ENCODE results near the gene DCLK1.

Gene DCLK1

GRCh38 chr13:36154567-36155291 is 23.5 kb upstream of the DCLK1 start:
- H3K4me3 ChIP-seq (ENCODE audit: extremely low read depth, insufficient read depth, low read length, poor library complexity, severe bottlenecking): peak overlapping the region; percentile 5
- no peaks in the 10 kb centered on the region for H3K4me1 ChIP-seq (ENCODE audit: control insufficient read depth, insufficient read depth, low read length, poor library complexity, severe bottlenecking)
- no peaks in the 10 kb centered on the region for H3K36me3 ChIP-seq (ENCODE audit: control insufficient read depth, insufficient read depth, low read length)
- WGBS, 2 experiments (ENCODE audit: insufficient coverage in 2 of 2): 15 to 23% methylated on average over 32 to 33 of the region's 35 CpGs
- no peaks in the 10 kb centered on the region for H3K9me3 ChIP-seq (ENCODE audit: control insufficient read depth, low read length)
- H3K27ac ChIP-seq (ENCODE audit: low read depth, low read length, severe bottlenecking): no peak overlapping the region

GRCh38 chr13:36151591-36151990 is 20.4 kb upstream of the DCLK1 start:
- no peaks in the 10 kb centered on the region for H3K9me3 ChIP-seq (ENCODE audit: control insufficient read depth, low read length)
- H3K36me3 ChIP-seq (ENCODE audit: control insufficient read depth, insufficient read depth, low read length): no peaks in the 10 kb centered on the region
- 100% methylated on average over 1 of the region's 1 CpG for WGBS, 2 experiments (ENCODE audit: insufficient coverage in 2 of 2)
- no peak overlapping the region for H3K27ac ChIP-seq (ENCODE audit: low read depth, low read length, severe bottlenecking)
- H3K4me1 ChIP-seq (ENCODE audit: control insufficient read depth, insufficient read depth, low read length, poor library complexity, severe bottlenecking): peaks cover 4% of the 10 kb centered on the region
- H3K4me3 ChIP-seq (ENCODE audit: extremely low read depth, insufficient read depth, low read length, poor library complexity, severe bottlenecking): no peak overlapping the region

- Histone ChIP-seq H3K36me3 (ENCODE audit: control insufficient read depth, insufficient read depth, low read length) (no peaks in the 10 kb centered on the region), H3K27ac (ENCODE audit: low read depth, low read length, severe bottlenecking) (no peak overlapping the region), H3K9me3 (ENCODE audit: control insufficient read depth, low read length) (no peaks in the 10 kb centered on the region), H3K4me1 (ENCODE audit: control insufficient read depth, insufficient read depth, low read length, poor library complexity, severe bottlenecking) (peaks cover 4% of the 10 kb centered on the region), H3K4me3 (ENCODE audit: extremely low read depth, insufficient read depth, low read length, poor library complexity, severe bottlenecking) (no peak overlapping the region)
- WGBS, 2 experiments (ENCODE audit: insufficient coverage in 2 of 2): no CpG with 5 or more reads among the region's 1 CpG
Measured at GRCh38 chr13:36148446-36148845, 17.3 kb upstream of the DCLK1 start.

DNA sequence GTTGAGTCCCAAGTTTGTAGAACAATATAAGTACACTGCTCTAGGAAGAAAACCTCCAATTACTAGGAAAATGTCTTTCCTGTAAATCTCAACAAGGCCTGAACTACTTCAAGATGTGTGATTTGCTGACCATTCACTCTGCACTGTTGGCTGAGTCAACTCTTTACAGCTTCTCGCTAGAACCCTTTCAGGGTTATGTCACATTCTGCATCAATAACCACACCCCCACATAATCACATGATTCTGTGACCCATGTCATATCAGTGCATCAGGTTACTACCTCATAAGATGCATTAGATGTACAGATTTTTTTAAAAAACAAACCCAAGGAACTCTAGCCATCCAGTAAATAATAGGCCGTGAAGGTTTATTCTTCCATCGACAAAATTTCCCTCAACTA is 16.1 kb upstream of the DCLK1 start:
- H3K9me3 ChIP-seq (ENCODE audit: control insufficient read depth, low read length): no peaks in the 10 kb centered on the region
- H3K36me3 ChIP-seq (ENCODE audit: control insufficient read depth, insufficient read depth, low read length): no peaks in the 10 kb centered on the region
- no peak overlapping the region for H3K4me3 ChIP-seq (ENCODE audit: extremely low read depth, insufficient read depth, low read length, poor library complexity, severe bottlenecking)
- 75 to 94% methylated on average over 1 to 2 of the region's 3 CpGs for WGBS, 2 experiments (ENCODE audit: insufficient coverage in 2 of 2)
- peaks cover 4% of the 10 kb centered on the region for H3K4me1 ChIP-seq (ENCODE audit: control insufficient read depth, insufficient read depth, low read length, poor library complexity, severe bottlenecking)
- no peak overlapping the region for H3K27ac ChIP-seq (ENCODE audit: low read depth, low read length, severe bottlenecking)

DNA sequence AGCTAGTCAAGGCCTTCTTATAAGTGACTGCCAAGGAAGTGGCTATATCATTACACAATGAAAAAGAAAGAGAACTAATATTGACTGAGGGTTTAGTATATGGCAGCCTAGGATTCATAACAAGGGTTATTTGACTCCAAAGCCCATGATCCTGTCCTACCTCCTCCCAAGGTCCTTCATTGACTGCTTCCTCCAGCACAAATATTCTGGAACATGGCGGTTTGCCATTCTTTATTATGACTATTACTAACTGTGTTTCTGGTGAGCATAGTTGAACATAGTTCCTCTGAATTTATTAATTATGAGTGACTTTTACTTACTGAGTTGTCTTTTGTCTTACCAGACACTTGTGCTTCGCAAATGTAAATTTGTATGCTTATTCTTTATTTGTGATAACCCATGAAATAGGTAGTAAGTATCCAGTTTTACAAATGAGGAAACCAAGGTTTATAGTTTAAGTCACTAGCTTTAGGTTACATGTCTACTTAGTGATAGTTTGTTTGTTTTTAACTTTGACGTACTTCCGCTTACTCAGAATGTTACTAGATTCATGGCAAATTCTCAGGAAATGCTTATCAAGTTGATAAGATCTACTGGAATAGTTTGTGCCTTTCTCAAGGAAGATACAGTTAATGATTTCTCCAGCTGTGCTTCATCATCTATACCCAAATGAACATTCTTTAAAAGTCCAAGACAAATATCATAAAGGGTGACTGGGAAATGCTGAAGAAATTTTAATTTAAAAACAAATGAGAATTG is 15.5 kb upstream of the DCLK1 start:
- Histone ChIP-seq H3K4me1 (ENCODE audit: control insufficient read depth, insufficient read depth, low read length, poor library complexity, severe bottlenecking) (peaks cover 4% of the 10 kb centered on the region), H3K36me3 (ENCODE audit: control insufficient read depth, insufficient read depth, low read length) (no peaks in the 10 kb centered on the region), H3K27ac (ENCODE audit: low read depth, low read length, severe bottlenecking) (no peak overlapping the region), H3K4me3 (ENCODE audit: extremely low read depth, insufficient read depth, low read length, poor library complexity, severe bottlenecking) (no peak overlapping the region), H3K9me3 (ENCODE audit: control insufficient read depth, low read length) (no peaks in the 10 kb centered on the region)
- 100% methylated on average over 1 of the region's 4 CpGs; no CpG with 5 or more reads in 1 of the 2 experiments for WGBS, 2 experiments (ENCODE audit: insufficient coverage in 2 of 2)

GRCh38 chr13:36143738-36144137 is 12.6 kb upstream of the DCLK1 start:
- WGBS, 2 experiments (ENCODE audit: insufficient coverage in 2 of 2): no CpG with 5 or more reads among the region's 2 CpGs
- Histone ChIP-seq H3K36me3 (ENCODE audit: control insufficient read depth, insufficient read depth, low read length) (no peaks in the 10 kb centered on the region), H3K4me1 (ENCODE audit: control insufficient read depth, insufficient read depth, low read length, poor library complexity, severe bottlenecking) (peaks cover 4% of the 10 kb centered on the region), H3K27ac (ENCODE audit: low read depth, low read length, severe bottlenecking) (no peak overlapping the region), H3K9me3 (ENCODE audit: control insufficient read depth, low read length) (no peaks in the 10 kb centered on the region), H3K4me3 (ENCODE audit: extremely low read depth, insufficient read depth, low read length, poor library complexity, severe bottlenecking) (no peak overlapping the region)

DNA sequence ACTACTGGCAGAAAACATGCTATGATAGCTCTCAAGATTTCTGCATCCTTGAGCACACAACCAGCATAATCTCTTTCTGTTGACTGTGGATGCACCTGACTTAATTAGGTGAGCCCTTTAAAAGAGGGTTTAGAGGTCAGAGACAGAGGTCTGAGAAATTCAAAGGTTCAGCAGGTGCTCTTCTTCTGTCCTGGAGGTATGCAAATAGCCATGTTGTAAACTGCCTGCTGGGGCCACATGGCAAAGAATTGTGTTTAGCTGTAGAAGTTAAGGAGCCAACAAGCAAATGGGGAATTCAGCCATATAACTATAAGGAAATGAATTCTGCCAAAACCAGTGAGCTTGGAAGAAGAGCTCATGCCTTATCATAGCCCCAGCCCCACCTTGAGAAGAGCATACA is 11.6 kb upstream of the DCLK1 start:
- Histone ChIP-seq H3K9me3 (ENCODE audit: control insufficient read depth, low read length) (no peaks in the 10 kb centered on the region), H3K4me3 (ENCODE audit: extremely low read depth, insufficient read depth, low read length, poor library complexity, severe bottlenecking) (no peak overlapping the region), H3K36me3 (ENCODE audit: control insufficient read depth, insufficient read depth, low read length) (no peaks in the 10 kb centered on the region), H3K4me1 (ENCODE audit: control insufficient read depth, insufficient read depth, low read length, poor library complexity, severe bottlenecking) (no peaks in the 10 kb centered on the region), H3K27ac (ENCODE audit: low read depth, low read length, severe bottlenecking) (no peak overlapping the region)

GRCh38 chr13:36135876-36136275 is 4.7 kb upstream of the DCLK1 start:
- no peak overlapping the region for H3K27ac ChIP-seq (ENCODE audit: low read depth, low read length, severe bottlenecking)
- 83% methylated on average over 1 of the region's 2 CpGs for WGBS, 2 experiments (ENCODE audit: insufficient coverage in 2 of 2)
- H3K36me3 ChIP-seq (ENCODE audit: control insufficient read depth, insufficient read depth, low read length): no peaks in the 10 kb centered on the region
- no peaks in the 10 kb centered on the region for H3K4me1 ChIP-seq (ENCODE audit: control insufficient read depth, insufficient read depth, low read length, poor library complexity, severe bottlenecking)
- no peak overlapping the region for H3K4me3 ChIP-seq (ENCODE audit: extremely low read depth, insufficient read depth, low read length, poor library complexity, severe bottlenecking)
- H3K9me3 ChIP-seq (ENCODE audit: control insufficient read depth, low read length): no peaks in the 10 kb centered on the region

- no CpG with 5 or more reads among the region's 1 CpG for WGBS, 2 experiments (ENCODE audit: insufficient coverage in 2 of 2)
- Histone ChIP-seq H3K36me3 (ENCODE audit: control insufficient read depth, insufficient read depth, low read length) (no peaks in the 10 kb centered on the region), H3K9me3 (ENCODE audit: control insufficient read depth, low read length) (no peaks in the 10 kb centered on the region), H3K4me3 (ENCODE audit: extremely low read depth, insufficient read depth, low read length, poor library complexity, severe bottlenecking) (no peak overlapping the region), H3K4me1 (ENCODE audit: control insufficient read depth, insufficient read depth, low read length, poor library complexity, severe bottlenecking) (no peaks in the 10 kb centered on the region), H3K27ac (ENCODE audit: low read depth, low read length, severe bottlenecking) (no peak overlapping the region)
Measured at GRCh38 chr13:36134632-36135031, 3.5 kb upstream of the DCLK1 start.

DNA sequence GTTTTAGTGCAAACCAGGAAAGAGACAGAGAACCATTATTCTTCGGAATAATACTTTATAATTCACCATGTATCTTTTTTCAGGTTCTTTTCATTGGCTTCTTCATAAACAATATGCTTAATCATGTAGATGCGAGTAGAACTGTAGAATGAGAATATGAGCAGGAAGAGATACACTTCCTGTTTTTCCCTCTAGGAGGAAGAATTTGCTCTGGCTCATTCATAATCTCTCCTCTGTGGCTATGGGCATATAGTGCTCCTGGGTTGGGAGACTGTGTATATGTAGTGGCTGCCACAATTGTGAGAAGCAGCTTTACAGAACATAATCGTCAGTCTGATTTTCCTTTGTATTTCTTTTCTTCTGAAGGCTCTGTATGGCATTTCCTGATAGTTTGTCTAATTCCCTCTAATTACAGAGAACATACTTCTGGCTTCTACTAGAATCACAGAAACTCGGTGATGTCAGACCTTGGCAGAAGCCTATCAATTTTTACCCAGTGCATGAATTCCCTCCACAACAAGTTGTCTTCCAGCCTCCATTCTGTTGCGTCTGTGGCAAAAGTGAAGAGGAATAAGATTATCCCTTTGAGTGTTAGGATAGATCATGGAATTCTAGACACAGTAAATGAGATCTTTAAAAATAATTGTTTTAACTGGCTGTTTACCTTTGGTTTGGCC is 2.9 kb upstream of the DCLK1 start:
- no peaks in the 10 kb centered on the region for H3K36me3 ChIP-seq (ENCODE audit: control insufficient read depth, insufficient read depth, low read length)
- no peak overlapping the region for H3K27ac ChIP-seq (ENCODE audit: low read depth, low read length, severe bottlenecking)
- WGBS, 2 experiments (ENCODE audit: insufficient coverage in 2 of 2): 100% methylated on average over 1 to 2 of the region's 5 CpGs

GRCh38 chr13:36132376-36132775 is 1.2 kb upstream of the DCLK1 start:
- no peaks in the 10 kb centered on the region for H3K9me3 ChIP-seq (ENCODE audit: control insufficient read depth, low read length)
- no CpG with 5 or more reads among the region's 1 CpG for WGBS, 2 experiments (ENCODE audit: insufficient coverage in 2 of 2)

More for the DNA sequence above, 2.9 kb upstream of the DCLK1 start:
- Histone ChIP-seq H3K4me3 (ENCODE audit: extremely low read depth, insufficient read depth, low read length, poor library complexity, severe bottlenecking) (no peak overlapping the region), H3K4me1 (ENCODE audit: control insufficient read depth, insufficient read depth, low read length, poor library complexity, severe bottlenecking) (no peaks in the 10 kb centered on the region), H3K9me3 (ENCODE audit: control insufficient read depth, low read length) (no peaks in the 10 kb centered on the region)

More at GRCh38 chr13:36132376-36132775, 1.2 kb upstream of the DCLK1 start:
- no peaks in the 10 kb centered on the region for H3K4me1 ChIP-seq (ENCODE audit: control insufficient read depth, insufficient read depth, low read length, poor library complexity, severe bottlenecking)
- H3K36me3 ChIP-seq (ENCODE audit: control insufficient read depth, insufficient read depth, low read length): no peaks in the 10 kb centered on the region
- H3K4me3 ChIP-seq (ENCODE audit: extremely low read depth, insufficient read depth, low read length, poor library complexity, severe bottlenecking): no peak overlapping the region
- no peak overlapping the region for H3K27ac ChIP-seq (ENCODE audit: low read depth, low read length, severe bottlenecking)
